H1 (cell line): Measurements from ENCODE around the gene DHTKD1. TPM values are rescaled to one million over a fixed set of nuclear protein-coding genes. Genes with fewer than 3 reads are reported as not detected.

Source experiments
- CTCF ChIA-PET: fragments of 300-600 bp; sonication (Branson Sonifier 250); formaldehyde crosslinking; loops from one replicate; lab custom pipeline; 2021; ENCODE audit not compliant: partially characterized antibody; lab: Charles Lee
- POLR2A ChIA-PET: fragments of 300-600 bp; sonication (Branson Sonifier 250); formaldehyde crosslinking; loops from one replicate; lab custom pipeline; 2021; ENCODE audit warnings: inconsistent platforms; ENCODE audit not compliant: partially characterized antibody; lab: Charles Lee
- DNase-seq, 2 experiments: peaks; one replicate each; pipeline versions ENCODE4 v3.0.0 to v3.0.0-alpha.2; 2010 to 2022; ENCODE audit warnings: low spot score in 2 of 2, low read depth in 1 of 2, mixed read lengths in 1 of 2
- FAIRE-seq: peaks from 2 replicates; lab custom pipeline; 2011; peaks lifted over from hg19 to GRCh38; lab: Jason Lieb, UNC
- H2AFZ ChIP-seq: 2 replicates; pipeline ENCODE4 v1.8.1; 2012; ENCODE audit warnings: low read length, inconsistent platforms
- H2AK5ac ChIP-seq: 2 replicates; pipeline ENCODE4 v1.6.1; 2013; ENCODE audit warnings: low read depth, low read length
- H2BK120ac ChIP-seq: replicated peaks from 2 replicates; pipeline ENCODE3; 2013; ENCODE audit warnings: low read depth, low read length, inconsistent platforms
- H2BK12ac ChIP-seq: 2 replicates; pipeline ENCODE4 v1.6.1; 2013; ENCODE audit warnings: low read depth, low read length
- H2BK15ac ChIP-seq: 2 replicates; pipeline ENCODE4 v1.6.1; 2013; ENCODE audit warnings: low read length
- H2BK20ac ChIP-seq: 2 replicates; pipeline ENCODE4 v1.6.1; 2013; ENCODE audit warnings: low read length
- H2BK5ac ChIP-seq: 2 replicates; pipeline ENCODE4 v1.6.1; 2013; ENCODE audit warnings: low read depth, low read length
- H3K14ac ChIP-seq: 2 replicates; pipeline ENCODE4 v1.6.1; 2013; ENCODE audit warnings: inconsistent platforms; ENCODE audit not compliant: insufficient read length
- H3K18ac ChIP-seq: 2 replicates; pipeline ENCODE4 v1.6.1; 2013; ENCODE audit warnings: low read length; ENCODE audit errors: extremely low read depth
- H3K23ac ChIP-seq: 2 replicates; pipeline ENCODE4 v1.6.1; 2013; ENCODE audit warnings: inconsistent platforms; ENCODE audit not compliant: insufficient read length
- H3K23me2 ChIP-seq: 2 replicates; pipeline ENCODE4 v1.6.1; 2013; ENCODE audit warnings: low read depth, low read length
- H3K27ac ChIP-seq: 2 replicates; pipeline ENCODE4 v1.6.1; 2011; ENCODE audit warnings: low read depth, low read length, inconsistent platforms
- H3K27me3 ChIP-seq, 4 experiments: replicated peaks in 1 of 4; 1 replicate in 1 of 4; 2 replicates in 3 of 4; pipeline versions ENCODE4 v1.6.1 to v1.8.1; 2011 to 2013; ENCODE audit warnings: low read length in 3 of 4, mild to moderate bottlenecking in 3 of 4, inconsistent platforms in 2 of 4, mixed read lengths in 2 of 4, moderate library complexity in 1 of 4; ENCODE audit not compliant: control insufficient read depth in 3 of 4, insufficient read depth in 3 of 4; ENCODE audit errors: extremely low read depth in 1 of 4
- H3K36me3 ChIP-seq, 4 experiments: 2 replicates each; pipeline versions ENCODE4 v1.6.1 to v1.8.1; 2011 to 2013; ENCODE audit warnings: mild to moderate bottlenecking in 4 of 4, low read length in 3 of 4, moderate library complexity in 2 of 4, control low read depth in 1 of 4, inconsistent platforms in 1 of 4; ENCODE audit not compliant: insufficient read depth in 4 of 4, control insufficient read depth in 2 of 4
- H3K4ac ChIP-seq: replicated peaks from 2 replicates; pipeline ENCODE3; 2013; ENCODE audit warnings: low read length, low read depth, mixed read lengths, inconsistent platforms; ENCODE audit not compliant: insufficient read length
- H3K4me1 ChIP-seq, 4 experiments: replicated peaks in 1 of 4; 1 replicate in 1 of 4; 2 replicates in 3 of 4; pipeline versions ENCODE4 v1.6.1 to v1.8.1; 2011 to 2013; ENCODE audit warnings: low read length in 3 of 4, inconsistent platforms in 2 of 4, mixed read lengths in 1 of 4; ENCODE audit not compliant: insufficient read depth in 4 of 4, control insufficient read depth in 3 of 4
- H3K4me2 ChIP-seq, 2 experiments: 2 replicates each; pipeline versions ENCODE4 v1.6.1 to v1.8.1; 2011 to 2013; ENCODE audit warnings: low read depth in 2 of 2, low read length in 2 of 2, control low read depth in 1 of 2, inconsistent platforms in 1 of 2, mild to moderate bottlenecking in 1 of 2; ENCODE audit not compliant: insufficient read depth in 1 of 2
- H3K4me3 ChIP-seq, 4 experiments: fragments of 200-600, 300-600 bp in 1 of 4; sonication (generic), shearing (Covaris generic), sonication (Bioruptor Twin) in 1 of 4; 2 replicates each; pipeline versions ENCODE4 v1.5.1 to v1.8.1; 2011 to 2016; ENCODE audit warnings: low read length in 4 of 4, low read depth in 3 of 4, control low read depth in 2 of 4, inconsistent platforms in 2 of 4, mild to moderate bottlenecking in 2 of 4, mixed read lengths in 1 of 4, moderate library complexity in 1 of 4; ENCODE audit not compliant: insufficient read depth in 2 of 4; ENCODE audit errors: extremely low read depth in 1 of 4
- H3K56ac ChIP-seq: replicated peaks from 2 replicates; pipeline ENCODE3; 2013; ENCODE audit warnings: low read depth, mild to moderate bottlenecking, mixed read lengths, low read length, inconsistent platforms; ENCODE audit not compliant: insufficient read length
- H3K79me1 ChIP-seq: 2 replicates; pipeline ENCODE4 v1.6.1; 2013; ENCODE audit warnings: low read depth, low read length, control low read depth
- H3K79me2 ChIP-seq, 2 experiments: 2 replicates each; pipeline versions ENCODE4 v1.6.1 to v1.8.1; 2012 to 2013; ENCODE audit warnings: low read length in 2 of 2, mild to moderate bottlenecking in 2 of 2, inconsistent platforms in 1 of 2; ENCODE audit not compliant: insufficient read depth in 2 of 2, control insufficient read depth in 1 of 2
- H3K9ac ChIP-seq, 4 experiments: replicated peaks in 1 of 4; 1 replicate in 1 of 4; 2 replicates in 3 of 4; pipeline versions ENCODE4 v1.6.1 to v1.8.1; 2011 to 2013; ENCODE audit warnings: low read depth in 3 of 4, low read length in 3 of 4, control low read depth in 2 of 4, mild to moderate bottlenecking in 2 of 4, moderate library complexity in 2 of 4, inconsistent platforms in 1 of 4; ENCODE audit errors: extremely low read depth in 1 of 4
- H3K9me3 ChIP-seq, 2 experiments: 2 replicates each; pipeline versions ENCODE4 v1.6.1 to v1.8.1; 2012 to 2013; ENCODE audit warnings: mild to moderate bottlenecking in 2 of 2, moderate library complexity in 2 of 2, control low read depth in 1 of 2, inconsistent platforms in 1 of 2, low read depth in 1 of 2, low read length in 1 of 2, mixed read lengths in 1 of 2; ENCODE audit not compliant: insufficient read depth in 2 of 2
- H4K20me1 ChIP-seq, 2 experiments: replicated peaks in 1 of 2; 2 replicates each; pipeline versions ENCODE3 to v1.8.1; 2011 to 2013; ENCODE audit warnings: inconsistent platforms in 2 of 2, low read length in 2 of 2, mild to moderate bottlenecking in 1 of 2; ENCODE audit not compliant: insufficient read depth in 2 of 2, control insufficient read depth in 1 of 2
- H4K5ac ChIP-seq: 2 replicates; pipeline ENCODE4 v1.6.1; 2013; ENCODE audit warnings: low read length, low read depth, mixed read lengths, inconsistent platforms; ENCODE audit not compliant: insufficient read length
- H4K8ac ChIP-seq: 2 replicates; pipeline ENCODE4 v1.8.0; 2013; ENCODE audit warnings: mild to moderate bottlenecking, moderate library complexity, low read length, inconsistent platforms; ENCODE audit not compliant: insufficient read depth; ENCODE audit errors: extremely low read depth
- H4K91ac ChIP-seq: replicated peaks from 2 replicates; pipeline ENCODE3; 2013; ENCODE audit warnings: low read length, mixed read lengths, inconsistent platforms; ENCODE audit not compliant: insufficient read length
- CHD2 ChIP-seq: IDR thresholded peaks from 2 replicates; pipeline ENCODE4 v1.6.1; 2012; ENCODE audit warnings: low read length, improper control_type of control experiment
- FOSL1 ChIP-seq: IDR thresholded peaks from 2 replicates; pipeline ENCODE4 v1.6.1; 2011; ENCODE audit warnings: mild to moderate bottlenecking, low read depth, low read length, moderate library complexity; ENCODE audit not compliant: insufficient read depth
- GTF2F1 ChIP-seq: IDR thresholded peaks from 2 replicates; pipeline ENCODE4 v1.6.1; 2012; ENCODE audit warnings: low read depth, low read length, improper control_type of control experiment, borderline replicate concordance
- WGBS, 2 experiments: shearing (Covaris generic) in 1 of 2; methylation state at CpG; one replicate each; pipeline versions ENCODE4 v1.1.6 to v1.1.7; 2013 to 2015; ENCODE audit warnings: low lambda C conversion rate in 2 of 2, mixed read lengths in 2 of 2, inconsistent platforms in 1 of 2, low coverage in 1 of 2, missing lambda C conversion rate in 1 of 2; ENCODE audit not compliant: insufficient replicate concordance in 2 of 2, insufficient coverage in 1 of 2, insufficient read length in 1 of 2; ENCODE audit errors: extremely low coverage in 1 of 2, missing lambda C conversion rate in 1 of 2; 5-methylcytosine and 5-hydroxymethylcytosine counted together
- polyA plus RNA-seq, 7 experiments: library from polyadenylated mRNA; depleted of rRNA in 3 of 7; stranded (reverse) in 5 of 7; unstranded in 2 of 7; fragments of >200 nt in 5 of 7; fragments of 200-250 nt in 2 of 7; gene quantifications; 1 replicate in 5 of 7; 2 replicates in 1 of 7; 4 replicates in 1 of 7; pipeline versions ENCODE4 v1.2.1 to v1.2.3, GENCODE V29; 2011 to 2013; ENCODE audit warnings: missing spikeins in 2 of 7, mixed read lengths in 2 of 7
- total RNA-seq: library from RNA; stranded (reverse); fragmentation: NEBNext Ultra II Directional; extraction: Animal tissue kit (Norgen Biotek cat#: 25700); gene quantifications from 2 replicates; pipeline ENCODE4 v1.2.1, GENCODE V29; 2021

The DHTKD1 gene
- total and polyA plus RNA-seq, 2 of the 8 experiments (the other 6 are each of a cell fraction or from before 2014, with no cell fraction given) = 49.8 to 74.9 TPM

DNA sequence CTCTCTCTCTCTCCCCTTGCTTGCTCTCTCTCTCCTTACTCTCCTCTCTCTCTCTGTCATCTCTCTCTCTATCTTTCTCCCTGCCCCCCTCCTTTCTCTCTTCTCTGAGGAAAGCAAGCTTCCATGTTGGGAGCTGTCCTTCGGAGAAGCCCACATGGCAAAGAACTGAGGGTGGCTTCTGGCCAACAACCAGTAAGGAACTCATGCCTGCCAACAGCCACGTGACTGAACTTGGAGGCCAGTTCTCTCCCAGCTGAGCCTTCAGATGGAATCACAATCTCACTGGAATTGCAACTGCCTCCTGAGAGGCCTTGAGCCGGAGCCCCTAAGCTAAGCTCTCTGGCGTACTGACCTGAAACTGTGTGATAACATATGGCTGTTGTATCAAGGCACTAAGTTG is 12.0 kb upstream of the DHTKD1 start:
- 75% methylated on average over 4 of the region's 4 CpGs; no CpG with 5 or more reads in 1 of the 2 experiments for WGBS, 2 experiments

More for the DNA sequence above, 12.0 kb upstream of the DHTKD1 start:
- FAIRE-seq (no peak), DNase-seq (no peak)
- Histone ChIP-seq H4K8ac (no peak overlapping the region), H3K27me3 (no peaks in the 10 kb centered on the region), H4K20me1 (no peaks in the 10 kb centered on the region), H3K79me1 (no peaks in the 10 kb centered on the region), H3K14ac (no peak overlapping the region), H2BK20ac (no peak overlapping the region), H3K27ac (no peak overlapping the region), H4K5ac (no peak overlapping the region), H3K56ac (no peak overlapping the region), H3K4me3 (no peak overlapping the region), H3K4ac (no peak overlapping the region), H2AFZ (peak overlapping the region; percentile 67; the same call in 1 of the 2 replicates), H3K18ac (no peak overlapping the region), H3K9me3 (no peaks in the 10 kb centered on the region), H3K9ac (no peak overlapping the region), H3K36me3 (no peaks in the 10 kb centered on the region), H2BK120ac (no peak overlapping the region), H3K23me2 (no peaks in the 10 kb centered on the region), H2AK5ac (no peak overlapping the region), H3K4me1 (no peaks in the 10 kb centered on the region), H2BK12ac (no peak overlapping the region), H2BK5ac (no peak overlapping the region), H3K4me2 (no peak overlapping the region), H4K91ac (no peak overlapping the region), H2BK15ac (no peak overlapping the region), H3K23ac (no peak overlapping the region), H3K79me2 (no peaks in the 10 kb centered on the region)
- ChIA-PET POLR2A (interaction anchor here (0.6 to 1.4 kb wide), 3 partner anchors 9 to 36 kb away, joined by 3 to 6 read pairs (median 4); partner anchors contain the start of gene UPF2), CTCF (interaction anchor here (0.8 kb wide), 1 partner anchor 71 kb away, joined by 3 read pairs; no protein-coding TSS in a partner anchor)
- no peak for TF ChIP-seq CHD2
- TF ChIP-seq GTF2F1 = no peak
- no peak for TF ChIP-seq FOSL1
